HEK293T (cell line): ENCODE data around the gene USP32.

Source experiments
- ARNT ChIP-seq: fragments of 450-650 bp; IDR thresholded peaks from 2 replicates; pipeline ENCODE4 v1.6.1; 2017; ENCODE audit warnings: mild to moderate bottlenecking
- BHLHE40 ChIP-seq: fragments of 450-650 bp; IDR thresholded peaks from 2 replicates; pipeline ENCODE4 v1.6.1; 2016; ENCODE audit warnings: mild to moderate bottlenecking, moderate library complexity, borderline replicate concordance
- ELF4 ChIP-seq: fragments of 450-650 bp; IDR thresholded peaks from 2 replicates; pipeline ENCODE4 v1.6.1; 2017; ENCODE audit warnings: antibody characterized with exemption
- FOXK2 ChIP-seq: fragments of 450-650 bp; IDR thresholded peaks from 2 replicates; pipeline ENCODE4 v1.6.1; 2016; ENCODE audit warnings: mild to moderate bottlenecking
- FOXM1 ChIP-seq: fragments of 450-650 bp; IDR thresholded peaks from 2 replicates; pipeline ENCODE4 v1.6.1; 2017; ENCODE audit warnings: mild to moderate bottlenecking, borderline replicate concordance
- HDGF ChIP-seq: fragments of 450-650 bp; IDR thresholded peaks from 2 replicates; pipeline ENCODE4 v1.6.1; 2017; ENCODE audit warnings: antibody characterized with exemption, borderline replicate concordance
- L3MBTL2 ChIP-seq: fragments of 450-650 bp; conservative IDR thresholded peaks from 2 replicates; pipeline ENCODE4 v1.6.1; 2016; ENCODE audit warnings: mild to moderate bottlenecking
- NFRKB ChIP-seq: fragments of 450-650 bp; IDR thresholded peaks from 2 replicates; pipeline ENCODE4 v1.6.1; 2016; ENCODE audit warnings: mild to moderate bottlenecking, moderate library complexity
- SP1 ChIP-seq: fragments of 450-650 bp; IDR thresholded peaks from 2 replicates; pipeline ENCODE4 v1.6.1; 2017
- SUZ12 ChIP-seq: fragments of 450-650 bp; IDR thresholded peaks from 2 replicates; pipeline ENCODE4 v1.6.1; 2016; ENCODE audit warnings: mild to moderate bottlenecking
- ZNF384 ChIP-seq: fragments of 450-650 bp; IDR thresholded peaks from 2 replicates; pipeline ENCODE4 v1.6.1; 2016
- TF ChIP-seq, protein P1 (sequence below): fragments of 450-650 bp; IDR thresholded peaks from 2 replicates; pipeline ENCODE4 v1.6.1; 2016

DNA sequence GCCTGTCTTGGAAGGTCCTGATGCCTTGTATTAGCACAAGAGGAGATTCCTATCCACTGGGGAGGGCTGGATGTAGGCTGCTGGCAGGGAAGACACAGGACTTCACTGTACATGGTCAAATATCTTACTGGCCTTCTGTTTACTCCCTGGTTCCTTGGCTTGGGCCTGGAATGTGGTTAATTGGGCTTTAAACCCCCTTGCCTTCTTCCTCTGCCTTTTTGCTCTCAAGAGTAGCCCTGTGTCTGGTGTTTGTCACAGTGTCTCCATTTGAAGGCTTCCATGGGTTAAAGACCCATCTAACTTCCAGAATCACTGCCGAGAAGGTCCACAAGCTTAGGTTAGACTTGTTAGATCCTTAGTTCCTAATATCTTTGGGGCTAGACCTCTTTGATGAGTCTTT is 23.2 kb upstream of the USP32 start:
- no peak for TF ChIP-seq L3MBTL2
- TF ChIP-seq NFRKB: no peak
- TF ChIP-seq, protein P1, sequence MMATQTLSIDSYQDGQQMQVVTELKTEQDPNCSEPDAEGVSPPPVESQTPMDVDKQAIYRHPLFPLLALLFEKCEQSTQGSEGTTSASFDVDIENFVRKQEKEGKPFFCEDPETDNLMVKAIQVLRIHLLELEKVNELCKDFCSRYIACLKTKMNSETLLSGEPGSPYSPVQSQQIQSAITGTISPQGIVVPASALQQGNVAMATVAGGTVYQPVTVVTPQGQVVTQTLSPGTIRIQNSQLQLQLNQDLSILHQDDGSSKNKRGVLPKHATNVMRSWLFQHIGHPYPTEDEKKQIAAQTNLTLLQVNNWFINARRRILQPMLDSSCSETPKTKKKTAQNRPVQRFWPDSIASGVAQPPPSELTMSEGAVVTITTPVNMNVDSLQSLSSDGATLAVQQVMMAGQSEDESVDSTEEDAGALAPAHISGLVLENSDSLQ: no peak
- TF ChIP-seq FOXM1: no peak
- no peak for TF ChIP-seq ELF4
- TF ChIP-seq ZNF384: no peak
- TF ChIP-seq SP1: no peak
- TF ChIP-seq BHLHE40: no peak
- no peak for TF ChIP-seq ARNT
- no peak for TF ChIP-seq SUZ12
- no peak for TF ChIP-seq FOXK2
- no peak for TF ChIP-seq HDGF
